ENCODE results near the gene EPHA5.
"Not testable (repeated sequence)": the region's sequence is repeated elsewhere in the genome, so short reads cannot be mapped to it uniquely, and the experiment has no call there.

The EPHA5 gene

GRCh38 chr4:65370709-65371108 is 299.6 kb downstream of the EPHA5 start:
- DNase-seq (ENCODE audit: low spot score) = no peak

- no peak for DNase-seq (ENCODE audit: low spot score)
These were observed 303.0 kb downstream of the EPHA5 start for GRCh38 chr4:65367306-65367705.

- DNase-seq (ENCODE audit: low spot score) = no peak
These were observed 311.4 kb downstream of the EPHA5 start for GRCh38 chr4:65358914-65359313.

GRCh38 chr4:65353098-65353497 is 317.2 kb downstream of the EPHA5 start:
- DNase-seq (ENCODE audit: low spot score) = no peak

GRCh38 chr4:65344278-65344825 is 325.9 kb downstream of the EPHA5 start:
- no peak for DNase-seq (ENCODE audit: low spot score)

- DNase-seq (ENCODE audit: low spot score) = no peak
These were observed 326.9 kb downstream of the EPHA5 start for GRCh38 chr4:65343342-65343741.

- DNase-seq (ENCODE audit: low spot score) = no peak
These were observed 328.7 kb downstream of the EPHA5 start for GRCh38 chr4:65341557-65341956.

- DNase-seq (ENCODE audit: low spot score) = no peak
These were observed 329.7 kb downstream of the EPHA5 start for GRCh38 chr4:65340382-65341109.

- peak; percentile 91 for DNase-seq (ENCODE audit: low spot score)
These were observed 332.9 kb downstream of the EPHA5 start for GRCh38 chr4:65337371-65337770.

- DNase-seq (ENCODE audit: low spot score) = peak; percentile 45
These were observed 333.8 kb downstream of the EPHA5 start for GRCh38 chr4:65336465-65336864.

GRCh38 chr4:65316534-65316933 is 353.8 kb downstream of the EPHA5 start:
- no peak for DNase-seq (ENCODE audit: low spot score)

GRCh38 chr4:65311120-65311519 is 359.2 kb downstream of the EPHA5 start:
- no peak for DNase-seq (ENCODE audit: low spot score)

- no peak for DNase-seq (ENCODE audit: low spot score)
These were observed 359.7 kb downstream of the EPHA5 start for GRCh38 chr4:65310586-65310985.

- not testable (repeated sequence) for DNase-seq (ENCODE audit: low spot score)
These were observed 361.7 kb downstream of the EPHA5 start for GRCh38 chr4:65308626-65309025.

GRCh38 chr4:65302145-65302544 is 368.1 kb downstream of the EPHA5 start:
- DNase-seq (ENCODE audit: low spot score) = no peak

- DNase-seq (ENCODE audit: low spot score) = no peak
These were observed 374.0 kb downstream of the EPHA5 start for GRCh38 chr4:65296246-65296645.

- DNase-seq (ENCODE audit: low spot score) = no peak
These were observed 383.2 kb downstream of the EPHA5 start for GRCh38 chr4:65287071-65287470.
